ENCODE measurements around the gene PLB1.

DNA sequence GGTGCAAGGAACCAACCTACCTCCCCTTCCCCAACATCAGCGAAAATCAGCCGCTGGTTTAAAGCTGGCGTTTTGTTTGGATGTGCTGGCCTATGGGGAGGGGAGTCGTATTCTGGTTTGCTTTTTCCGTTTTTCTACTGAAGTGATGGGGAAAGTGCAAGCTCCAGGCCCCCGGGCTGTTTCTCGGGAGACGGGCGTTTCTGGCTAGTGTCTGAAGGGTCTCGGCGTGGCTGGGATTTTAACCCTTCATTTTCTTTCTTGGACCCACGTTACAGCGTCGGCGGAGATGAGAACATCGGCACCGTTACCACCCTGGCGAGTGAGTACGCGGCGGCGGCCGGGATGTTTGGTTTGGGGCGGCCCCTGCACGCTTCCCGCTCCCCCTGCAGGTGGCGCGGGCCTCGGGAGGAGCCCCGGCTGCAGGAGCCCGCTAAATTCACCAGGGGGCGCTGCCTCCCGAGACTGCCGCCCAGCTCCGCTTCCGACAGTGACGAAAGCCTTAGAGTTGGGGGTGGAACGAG lies 70.7 kb downstream of the PLB1 start:
- TF ChIP-seq CREB1 (CRISPR knock-in tag; IDR thresholded peaks at IDR 0.05; ENCODE audit: low read depth), result peak; percentile 65
- TF ChIP-seq, protein P1, sequence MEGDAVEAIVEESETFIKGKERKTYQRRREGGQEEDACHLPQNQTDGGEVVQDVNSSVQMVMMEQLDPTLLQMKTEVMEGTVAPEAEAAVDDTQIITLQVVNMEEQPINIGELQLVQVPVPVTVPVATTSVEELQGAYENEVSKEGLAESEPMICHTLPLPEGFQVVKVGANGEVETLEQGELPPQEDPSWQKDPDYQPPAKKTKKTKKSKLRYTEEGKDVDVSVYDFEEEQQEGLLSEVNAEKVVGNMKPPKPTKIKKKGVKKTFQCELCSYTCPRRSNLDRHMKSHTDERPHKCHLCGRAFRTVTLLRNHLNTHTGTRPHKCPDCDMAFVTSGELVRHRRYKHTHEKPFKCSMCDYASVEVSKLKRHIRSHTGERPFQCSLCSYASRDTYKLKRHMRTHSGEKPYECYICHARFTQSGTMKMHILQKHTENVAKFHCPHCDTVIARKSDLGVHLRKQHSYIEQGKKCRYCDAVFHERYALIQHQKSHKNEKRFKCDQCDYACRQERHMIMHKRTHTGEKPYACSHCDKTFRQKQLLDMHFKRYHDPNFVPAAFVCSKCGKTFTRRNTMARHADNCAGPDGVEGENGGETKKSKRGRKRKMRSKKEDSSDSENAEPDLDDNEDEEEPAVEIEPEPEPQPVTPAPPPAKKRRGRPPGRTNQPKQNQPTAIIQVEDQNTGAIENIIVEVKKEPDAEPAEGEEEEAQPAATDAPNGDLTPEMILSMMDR (conservative IDR thresholded peaks at IDR 0.05; ENCODE audit: low read depth in 2 of 2), result peak; percentile 83 to 96
- TF ChIP-seq EZH2 (IDR thresholded peaks at IDR 0.05; ENCODE audit: low read depth, unreplicated experiment), result no peak
- TF ChIP-seq POLR2AphosphoS5 (IDR thresholded peaks at IDR 0.05; ENCODE audit: low read depth), result no peak
- TF ChIP-seq, protein P2, sequence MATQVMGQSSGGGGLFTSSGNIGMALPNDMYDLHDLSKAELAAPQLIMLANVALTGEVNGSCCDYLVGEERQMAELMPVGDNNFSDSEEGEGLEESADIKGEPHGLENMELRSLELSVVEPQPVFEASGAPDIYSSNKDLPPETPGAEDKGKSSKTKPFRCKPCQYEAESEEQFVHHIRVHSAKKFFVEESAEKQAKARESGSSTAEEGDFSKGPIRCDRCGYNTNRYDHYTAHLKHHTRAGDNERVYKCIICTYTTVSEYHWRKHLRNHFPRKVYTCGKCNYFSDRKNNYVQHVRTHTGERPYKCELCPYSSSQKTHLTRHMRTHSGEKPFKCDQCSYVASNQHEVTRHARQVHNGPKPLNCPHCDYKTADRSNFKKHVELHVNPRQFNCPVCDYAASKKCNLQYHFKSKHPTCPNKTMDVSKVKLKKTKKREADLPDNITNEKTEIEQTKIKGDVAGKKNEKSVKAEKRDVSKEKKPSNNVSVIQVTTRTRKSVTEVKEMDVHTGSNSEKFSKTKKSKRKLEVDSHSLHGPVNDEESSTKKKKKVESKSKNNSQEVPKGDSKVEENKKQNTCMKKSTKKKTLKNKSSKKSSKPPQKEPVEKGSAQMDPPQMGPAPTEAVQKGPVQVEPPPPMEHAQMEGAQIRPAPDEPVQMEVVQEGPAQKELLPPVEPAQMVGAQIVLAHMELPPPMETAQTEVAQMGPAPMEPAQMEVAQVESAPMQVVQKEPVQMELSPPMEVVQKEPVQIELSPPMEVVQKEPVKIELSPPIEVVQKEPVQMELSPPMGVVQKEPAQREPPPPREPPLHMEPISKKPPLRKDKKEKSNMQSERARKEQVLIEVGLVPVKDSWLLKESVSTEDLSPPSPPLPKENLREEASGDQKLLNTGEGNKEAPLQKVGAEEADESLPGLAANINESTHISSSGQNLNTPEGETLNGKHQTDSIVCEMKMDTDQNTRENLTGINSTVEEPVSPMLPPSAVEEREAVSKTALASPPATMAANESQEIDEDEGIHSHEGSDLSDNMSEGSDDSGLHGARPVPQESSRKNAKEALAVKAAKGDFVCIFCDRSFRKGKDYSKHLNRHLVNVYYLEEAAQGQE (IDR thresholded peaks at IDR 0.05; ENCODE audit: unreplicated experiment), result no peak
- no peak for TF ChIP-seq NANOG (IDR thresholded peaks at IDR 0.05; ENCODE audit: borderline replicate concordance)
- no peak for TF ChIP-seq STAT1 (IDR thresholded peaks at IDR 0.05; ENCODE audit: unreplicated experiment)
- no peak for TF ChIP-seq EZH2phosphoT487 (IDR thresholded peaks at IDR 0.05; ENCODE audit: unreplicated experiment)
- TF ChIP-seq, protein P3, sequence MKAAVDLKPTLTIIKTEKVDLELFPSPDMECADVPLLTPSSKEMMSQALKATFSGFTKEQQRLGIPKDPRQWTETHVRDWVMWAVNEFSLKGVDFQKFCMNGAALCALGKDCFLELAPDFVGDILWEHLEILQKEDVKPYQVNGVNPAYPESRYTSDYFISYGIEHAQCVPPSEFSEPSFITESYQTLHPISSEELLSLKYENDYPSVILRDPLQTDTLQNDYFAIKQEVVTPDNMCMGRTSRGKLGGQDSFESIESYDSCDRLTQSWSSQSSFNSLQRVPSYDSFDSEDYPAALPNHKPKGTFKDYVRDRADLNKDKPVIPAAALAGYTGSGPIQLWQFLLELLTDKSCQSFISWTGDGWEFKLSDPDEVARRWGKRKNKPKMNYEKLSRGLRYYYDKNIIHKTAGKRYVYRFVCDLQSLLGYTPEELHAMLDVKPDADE (IDR thresholded peaks at IDR 0.05), result no peak
- no peak for TF ChIP-seq JUNB (IDR thresholded peaks at IDR 0.05; ENCODE audit: unreplicated experiment)
- TF ChIP-seq, protein P4, sequence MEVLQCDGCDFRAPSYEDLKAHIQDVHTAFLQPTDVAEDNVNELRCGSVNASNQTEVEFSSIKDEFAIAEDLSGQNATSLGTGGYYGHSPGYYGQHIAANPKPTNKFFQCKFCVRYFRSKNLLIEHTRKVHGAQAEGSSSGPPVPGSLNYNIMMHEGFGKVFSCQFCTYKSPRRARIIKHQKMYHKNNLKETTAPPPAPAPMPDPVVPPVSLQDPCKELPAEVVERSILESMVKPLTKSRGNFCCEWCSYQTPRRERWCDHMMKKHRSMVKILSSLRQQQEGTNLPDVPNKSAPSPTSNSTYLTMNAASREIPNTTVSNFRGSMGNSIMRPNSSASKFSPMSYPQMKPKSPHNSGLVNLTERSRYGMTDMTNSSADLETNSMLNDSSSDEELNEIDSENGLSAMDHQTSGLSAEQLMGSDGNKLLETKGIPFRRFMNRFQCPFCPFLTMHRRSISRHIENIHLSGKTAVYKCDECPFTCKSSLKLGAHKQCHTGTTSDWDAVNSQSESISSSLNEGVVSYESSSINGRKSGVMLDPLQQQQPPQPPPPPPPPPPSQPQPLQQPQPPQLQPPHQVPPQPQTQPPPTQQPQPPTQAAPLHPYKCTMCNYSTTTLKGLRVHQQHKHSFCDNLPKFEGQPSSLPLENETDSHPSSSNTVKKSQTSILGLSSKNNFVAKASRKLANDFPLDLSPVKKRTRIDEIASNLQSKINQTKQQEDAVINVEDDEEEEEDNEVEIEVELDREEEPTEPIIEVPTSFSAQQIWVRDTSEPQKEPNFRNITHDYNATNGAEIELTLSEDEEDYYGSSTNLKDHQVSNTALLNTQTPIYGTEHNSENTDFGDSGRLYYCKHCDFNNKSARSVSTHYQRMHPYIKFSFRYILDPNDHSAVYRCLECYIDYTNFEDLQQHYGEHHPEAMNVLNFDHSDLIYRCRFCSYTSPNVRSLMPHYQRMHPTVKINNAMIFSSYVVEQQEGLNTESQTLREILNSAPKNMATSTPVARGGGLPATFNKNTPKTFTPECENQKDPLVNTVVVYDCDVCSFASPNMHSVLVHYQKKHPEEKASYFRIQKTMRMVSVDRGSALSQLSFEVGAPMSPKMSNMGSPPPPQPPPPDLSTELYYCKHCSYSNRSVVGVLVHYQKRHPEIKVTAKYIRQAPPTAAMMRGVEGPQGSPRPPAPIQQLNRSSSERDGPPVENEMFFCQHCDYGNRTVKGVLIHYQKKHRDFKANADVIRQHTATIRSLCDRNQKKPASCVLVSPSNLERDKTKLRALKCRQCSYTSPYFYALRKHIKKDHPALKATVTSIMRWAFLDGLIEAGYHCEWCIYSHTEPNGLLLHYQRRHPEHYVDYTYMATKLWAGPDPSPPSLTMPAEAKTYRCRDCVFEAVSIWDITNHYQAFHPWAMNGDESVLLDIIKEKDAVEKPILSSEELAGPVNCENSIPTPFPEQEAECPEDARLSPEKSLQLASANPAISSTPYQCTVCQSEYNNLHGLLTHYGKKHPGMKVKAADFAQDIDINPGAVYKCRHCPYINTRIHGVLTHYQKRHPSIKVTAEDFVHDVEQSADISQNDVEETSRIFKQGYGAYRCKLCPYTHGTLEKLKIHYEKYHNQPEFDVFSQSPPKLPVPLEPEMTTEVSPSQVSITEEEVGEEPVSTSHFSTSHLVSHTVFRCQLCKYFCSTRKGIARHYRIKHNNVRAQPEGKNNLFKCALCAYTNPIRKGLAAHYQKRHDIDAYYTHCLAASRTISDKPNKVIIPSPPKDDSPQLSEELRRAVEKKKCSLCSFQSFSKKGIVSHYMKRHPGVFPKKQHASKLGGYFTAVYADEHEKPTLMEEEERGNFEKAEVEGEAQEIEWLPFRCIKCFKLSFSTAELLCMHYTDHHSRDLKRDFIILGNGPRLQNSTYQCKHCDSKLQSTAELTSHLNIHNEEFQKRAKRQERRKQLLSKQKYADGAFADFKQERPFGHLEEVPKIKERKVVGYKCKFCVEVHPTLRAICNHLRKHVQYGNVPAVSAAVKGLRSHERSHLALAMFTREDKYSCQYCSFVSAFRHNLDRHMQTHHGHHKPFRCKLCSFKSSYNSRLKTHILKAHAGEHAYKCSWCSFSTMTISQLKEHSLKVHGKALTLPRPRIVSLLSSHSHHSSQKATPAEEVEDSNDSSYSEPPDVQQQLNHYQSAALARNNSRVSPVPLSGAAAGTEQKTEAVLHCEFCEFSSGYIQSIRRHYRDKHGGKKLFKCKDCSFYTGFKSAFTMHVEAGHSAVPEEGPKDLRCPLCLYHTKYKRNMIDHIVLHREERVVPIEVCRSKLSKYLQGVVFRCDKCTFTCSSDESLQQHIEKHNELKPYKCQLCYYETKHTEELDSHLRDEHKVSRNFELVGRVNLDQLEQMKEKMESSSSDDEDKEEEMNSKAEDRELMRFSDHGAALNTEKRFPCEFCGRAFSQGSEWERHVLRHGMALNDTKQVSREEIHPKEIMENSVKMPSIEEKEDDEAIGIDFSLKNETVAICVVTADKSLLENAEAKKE (CRISPR knock-in tag; IDR thresholded peaks at IDR 0.05), result no peak
- no peak for TF ChIP-seq ZNF331 (CRISPR knock-in tag; IDR thresholded peaks at IDR 0.05; ENCODE audit: low read depth)
- no peak for TF ChIP-seq ZNF114 (CRISPR knock-in tag; IDR thresholded peaks at IDR 0.05)
